K562 (cell line): ENCODE measurements around the gene RPRML. TPM values are rescaled to one million over a fixed set of nuclear protein-coding genes. Genes with fewer than 3 reads are reported as not detected.

Source experiments
- EGR1 ChIP-seq: fragments of 450-650 bp; conservative IDR thresholded peaks from 2 replicates; pipeline ENCODE4 v1.6.1; 2017; ENCODE audit warnings: mild to moderate bottlenecking
- FOS ChIP-seq: IDR thresholded peaks from 3 replicates; pipeline ENCODE4 v1.6.1; 2011; ENCODE audit not compliant: insufficient read length; ENCODE audit errors: extremely low read depth
- FOXJ3 ChIP-seq: sonication (generic); formaldehyde crosslinking; IDR thresholded peaks from 2 replicates; pipeline ENCODE4 v1.4.0; 2020; ENCODE audit warnings: mild to moderate bottlenecking, missing genetic modification reagents
- GMEB1 ChIP-seq: fragments of 250-450 bp; sonication (Bioruptor Pico); IDR thresholded peaks from 2 replicates; pipeline ENCODE4 v1.4.0; 2020; ENCODE audit warnings: mild to moderate bottlenecking
- HEY1 ChIP-seq: fragments of 250-450 bp; sonication (Bioruptor Pico); IDR thresholded peaks from 2 replicates; pipeline ENCODE4 v1.5.0; 2020; ENCODE audit warnings: mild to moderate bottlenecking, moderate library complexity, borderline replicate concordance
- KDM4B ChIP-seq, 2 experiments: fragments of 450-650 bp in 1 of 2; sonication (generic) in 1 of 2; IDR thresholded peaks; 2 replicates each; pipeline ENCODE4 v1.6.1; 2016 to 2017; ENCODE audit warnings: borderline replicate concordance in 2 of 2, antibody characterized with exemption in 1 of 2, low read depth in 1 of 2, mild to moderate bottlenecking in 1 of 2
- MECOM ChIP-seq: fragments of 250-450 bp; sonication (Bioruptor Pico); IDR thresholded peaks from 2 replicates; pipeline ENCODE4 v1.8.0; 2022; ENCODE audit warnings: inconsistent platforms
- MED1 ChIP-seq: sonication (generic); formaldehyde crosslinking; IDR thresholded peaks from 2 replicates; pipeline ENCODE4 v1.8.1; 2023; ENCODE audit warnings: missing genetic modification reagents, borderline replicate concordance
- MYC ChIP-seq, 2 experiments: fragments of 250-450 bp in 1 of 2; sonication (Bioruptor Pico) in 1 of 2; IDR thresholded peaks; 2 replicates each; pipeline versions ENCODE4 v1.5.1 to v1.6.1; 2012 to 2021; ENCODE audit warnings: low read depth in 2 of 2, borderline replicate concordance in 1 of 2, improper control_type of control experiment in 1 of 2, low read length in 1 of 2, mild to moderate bottlenecking in 1 of 2, moderate library complexity in 1 of 2
- PKNOX1 ChIP-seq: fragments of 450-650 bp; IDR thresholded peaks from 2 replicates; pipeline ENCODE4 v1.6.1; 2016
- SRSF3 ChIP-seq: fragments of 200-400 bp; formaldehyde crosslinking; IDR thresholded peaks from 2 replicates; pipeline ENCODE4 v1.6.1; 2016; ENCODE audit warnings: mild to moderate bottlenecking, low read length, moderate library complexity; ENCODE audit not compliant: insufficient read depth
- U2AF2 ChIP-seq: fragments of 200-400 bp; formaldehyde crosslinking; optimal IDR thresholded peaks from 2 replicates; pipeline ENCODE3; 2017; ENCODE audit warnings: low read depth, mild to moderate bottlenecking, low read length
- ZBTB40 ChIP-seq, 2 experiments: fragments of 450-650 bp in 1 of 2; sonication (generic) in 1 of 2; formaldehyde crosslinking in 1 of 2; IDR thresholded peaks; 2 replicates each; pipeline versions ENCODE4 v1.7.1 to v1.9.0; 2016 to 2022; ENCODE audit warnings: inconsistent platforms in 1 of 2, mild to moderate bottlenecking in 1 of 2, missing genetic modification reagents in 1 of 2
- ZKSCAN1 ChIP-seq: fragments of 150-350 bp; IDR thresholded peaks from 2 replicates; pipeline ENCODE4 v1.6.1; 2016; ENCODE audit warnings: low read depth, low read length
- ZNF347 ChIP-seq: fragments of 450-650 bp; formaldehyde crosslinking; IDR thresholded peaks from 2 replicates; pipeline ENCODE4 v1.4.0; 2020; ENCODE audit warnings: low read depth, mild to moderate bottlenecking, moderate library complexity
- polyA plus RNA-seq, 8 experiments: library from polyadenylated mRNA; depleted of rRNA in 4 of 8; stranded (reverse) in 5 of 8; unstranded in 3 of 8; fragments of >200 nt; fragmentation: Nextera tagmentation in 2 of 8; fragmentation: Illumina TruSeq in 1 of 8; extraction: Ambion mirVana in 2 of 8; extraction: Trizol in 1 of 8; gene quantifications; 2 replicates each; pipeline versions ENCODE4 v1.2.1 to v1.2.3, GENCODE V29; 2011 to 2014; ENCODE audit warnings: inconsistent platforms in 1 of 8, missing spikeins in 1 of 8
- total RNA-seq, 7 experiments: library from RNA; depleted of rRNA in 6 of 7; stranded (reverse); fragments of >200 nt in 6 of 7; fragmentation: Illumina TruSeq in 2 of 7; extraction: Trizol in 2 of 7; gene quantifications; 2 replicates each; pipeline versions ENCODE4 v1.2.1 to v1.2.3, GENCODE V29; 2011 to 2021; ENCODE audit warnings: low replicate concordance in 1 of 7

Gene RPRML
- total and polyA plus RNA-seq, 9 of the 15 experiments (the other 6 are each of a cell fraction or from before 2014, with no cell fraction given), result not detected

- TF ChIP-seq ZBTB40 (IDR thresholded peaks at IDR 0.05) (no peak), ZBTB40 (CRISPR knock-in tag; IDR thresholded peaks at IDR 0.05) (no peak), HEY1 (no peak), MYC (IDR thresholded peaks at IDR 0.05; ENCODE audit: low read depth, low read length) (0 out of 2 replicates have a peak, but pooled peaks have one; percentile 18), MYC (CRISPR knock-in tag; IDR thresholded peaks at IDR 0.05; ENCODE audit: borderline replicate concordance, low read depth) (no peak), EGR1 (no peak), SRSF3 (no peak), MECOM (no peak), KDM4B (IDR thresholded peaks at IDR 0.05; ENCODE audit: borderline replicate concordance in 2 of 2, low read depth in 1 of 2) (no peak), U2AF2 (no peak), PKNOX1 (no peak), ZNF347 (CRISPR knock-in tag) (no peak), ZKSCAN1 (no peak), FOXJ3 (no peak), FOS (no peak), GMEB1 (CRISPR knock-in tag) (no peak), MED1 (CRISPR knock-in tag) (no peak)
Measured at GRCh38 chr17:46940692-46941404, 38.2 kb downstream of the RPRML start (continued).
